ENCODE data around the gene CTDSPL. TPM values are rescaled to one million over a fixed set of nuclear protein-coding genes. Genes with fewer than 3 reads are reported as not detected.

CTDSPL gene
- total and polyA plus RNA-seq, 5 donors from 2014 or later, result 0.08 to 1.7 TPM; not detected in 3

DNA sequence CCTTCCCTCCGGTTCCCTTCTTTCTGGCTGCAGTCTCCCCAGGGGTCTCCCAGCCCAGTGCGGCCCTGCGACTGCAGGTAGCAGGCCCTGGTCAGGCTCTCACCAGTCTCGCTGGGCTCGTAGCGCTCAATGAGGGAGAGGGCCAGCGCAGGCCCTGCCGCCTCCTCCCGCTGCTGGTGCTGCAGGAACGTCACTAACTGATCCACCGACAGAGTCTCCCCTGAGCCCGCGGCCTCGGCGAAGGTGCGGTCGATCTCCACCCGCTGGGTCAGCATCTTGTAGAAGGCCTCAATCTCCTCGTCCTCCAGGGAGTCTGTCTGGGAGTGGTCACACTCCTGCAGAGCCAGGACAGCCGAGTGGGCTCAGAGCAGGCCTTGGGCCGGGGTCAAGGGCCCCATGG lies 149.4 kb downstream of the CTDSPL start:
- peaks cover 0 to 2% (median 0%) of the 10 kb centered on the region in 4 donors for H3K4me1 Mint-ChIP-seq
- Histone ChIP-seq H3K4me1 (ENCODE audit: control insufficient read depth, insufficient read depth, low read length, poor library complexity, severe bottlenecking) (no peaks in the 10 kb centered on the region), H3K4me3 (ENCODE audit: low read depth, low read length) (no peak overlapping the region), H3K27ac (ENCODE audit: insufficient read depth, low read length, poor library complexity, severe bottlenecking) (no peak overlapping the region), H3K36me3 (ENCODE audit: control insufficient read depth, insufficient read depth, low read length) (peaks cover 26% of the 10 kb centered on the region), H3K9me3 (ENCODE audit: control insufficient read depth in 2 of 2, low read length in 2 of 2) (peaks cover 0 to 4% of the 10 kb centered on the region in 2 experiments), H3K27me3 (ENCODE audit: control insufficient read depth, insufficient read depth, low read length) (no peaks in the 10 kb centered on the region)
- peaks cover 0 to 2% (median 0%) of the 10 kb centered on the region in 7 donors for H3K9me3 Mint-ChIP-seq
- H3K4me3 Mint-ChIP-seq, result peak overlapping the region in 1 of 4 donors; percentile 10
- H3K27ac Mint-ChIP-seq, result peak overlapping the region in 1 of 3 donors; percentile 80
- no peaks in the 10 kb centered on the region for H3K27me3 Mint-ChIP-seq
- DNase-seq (no peak), ATAC-seq (ENCODE audit: low read depth in 2 of 2) (no peak)
- peaks cover 23% of the 10 kb centered on the region for H3K36me3 Mint-ChIP-seq

- Histone ChIP-seq H3K9me3 (ENCODE audit: control insufficient read depth in 2 of 2, low read length in 2 of 2) (peaks cover 0 to 10% of the 10 kb centered on the region in 2 experiments), H3K4me1 (ENCODE audit: control insufficient read depth, insufficient read depth, low read length, poor library complexity, severe bottlenecking) (no peaks in the 10 kb centered on the region), H3K27me3 (ENCODE audit: control insufficient read depth, insufficient read depth, low read length) (no peaks in the 10 kb centered on the region), H3K4me3 (ENCODE audit: low read depth, low read length) (no peak overlapping the region), H3K27ac (ENCODE audit: insufficient read depth, low read length, poor library complexity, severe bottlenecking) (no peak overlapping the region), H3K36me3 (ENCODE audit: control insufficient read depth, insufficient read depth, low read length) (peaks cover 51% of the 10 kb centered on the region)
- peaks cover 60% of the 10 kb centered on the region for H3K36me3 Mint-ChIP-seq
- ATAC-seq (ENCODE audit: low read depth in 2 of 2), result no peak
- H3K9me3 Mint-ChIP-seq, result peaks cover 0 to 11% (median 0%) of the 10 kb centered on the region in 7 donors
- H3K27me3 Mint-ChIP-seq, result no peaks in the 10 kb centered on the region
- no peak overlapping the region for H3K27ac Mint-ChIP-seq
- peaks cover 0 to 6% (median 1%) of the 10 kb centered on the region in 4 donors for H3K4me1 Mint-ChIP-seq
- no peak overlapping the region for H3K4me3 Mint-ChIP-seq
- DNase-seq, result no peak
Measured at GRCh38 chr3:38015485-38015884, 153.8 kb downstream of the CTDSPL start.

DNA sequence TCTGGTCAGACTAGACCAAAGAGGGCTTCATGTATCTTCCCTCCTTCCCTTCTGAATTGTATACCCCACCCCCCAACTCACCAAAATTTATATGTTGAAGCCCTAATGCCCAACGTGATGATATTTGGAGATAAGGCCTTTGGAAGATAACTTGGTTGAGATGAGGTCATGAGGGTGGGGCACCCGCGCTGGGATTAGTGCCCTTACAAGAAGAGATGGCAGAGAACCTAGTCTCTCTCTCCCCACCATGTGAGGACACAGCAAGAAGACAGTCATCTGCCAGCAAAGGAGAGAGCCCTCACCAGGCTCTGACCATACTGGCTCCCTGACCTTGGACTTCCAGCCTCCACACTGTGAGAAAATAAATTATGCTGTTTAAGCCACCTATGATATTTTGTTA lies 154.3 kb downstream of the CTDSPL start:
- ATAC-seq (ENCODE audit: low read depth in 2 of 2), result no peak
- DNase-seq, result no peak
- Histone ChIP-seq H3K4me3 (ENCODE audit: low read depth, low read length) (no peak overlapping the region), H3K4me1 (ENCODE audit: control insufficient read depth, insufficient read depth, low read length, poor library complexity, severe bottlenecking) (no peaks in the 10 kb centered on the region), H3K27me3 (ENCODE audit: control insufficient read depth, insufficient read depth, low read length) (no peaks in the 10 kb centered on the region), H3K36me3 (ENCODE audit: control insufficient read depth, insufficient read depth, low read length) (peaks cover 51% of the 10 kb centered on the region), H3K27ac (ENCODE audit: insufficient read depth, low read length, poor library complexity, severe bottlenecking) (no peak overlapping the region), H3K9me3 (ENCODE audit: control insufficient read depth in 2 of 2, low read length in 2 of 2) (peaks cover 0 to 10% of the 10 kb centered on the region in 2 experiments)
- H3K9me3 Mint-ChIP-seq, result peaks cover 0 to 11% (median 0%) of the 10 kb centered on the region in 7 donors
- no peaks in the 10 kb centered on the region for H3K27me3 Mint-ChIP-seq
- H3K4me1 Mint-ChIP-seq, result peaks cover 0 to 8% (median 2%) of the 10 kb centered on the region in 4 donors
- no peak overlapping the region for H3K4me3 Mint-ChIP-seq
- peak overlapping the region in 1 of 3 donors; percentile 48 for H3K27ac Mint-ChIP-seq
- H3K36me3 Mint-ChIP-seq, result peaks cover 60% of the 10 kb centered on the region

- Histone ChIP-seq H3K4me1 (ENCODE audit: control insufficient read depth, insufficient read depth, low read length, poor library complexity, severe bottlenecking) (peaks cover 3% of the 10 kb centered on the region), H3K27ac (ENCODE audit: insufficient read depth, low read length, poor library complexity, severe bottlenecking) (no peak overlapping the region), H3K27me3 (ENCODE audit: control insufficient read depth, insufficient read depth, low read length) (no peaks in the 10 kb centered on the region), H3K36me3 (ENCODE audit: control insufficient read depth, insufficient read depth, low read length) (peaks cover 51% of the 10 kb centered on the region), H3K9me3 (ENCODE audit: control insufficient read depth in 2 of 2, low read length in 2 of 2) (peaks cover 0 to 10% of the 10 kb centered on the region in 2 experiments), H3K4me3 (ENCODE audit: low read depth, low read length) (no peak overlapping the region)
- DNase-seq (no peak), ATAC-seq (ENCODE audit: low read depth in 2 of 2) (no peak)
- Mint-ChIP-seq H3K36me3 (peaks cover 60% of the 10 kb centered on the region), H3K9me3 (peaks cover 0 to 11% (median 0%) of the 10 kb centered on the region in 7 donors), H3K4me3 (no peak overlapping the region), H3K27ac (no peak overlapping the region), H3K4me1 (peaks cover 0 to 12% (median 2%) of the 10 kb centered on the region in 4 donors), H3K27me3 (no peaks in the 10 kb centered on the region)
Measured at GRCh38 chr3:38016410-38016809, 154.7 kb downstream of the CTDSPL start.

GRCh38 chr3:38016847-38017444 lies 155.3 kb downstream of the CTDSPL start:
- ATAC-seq (ENCODE audit: low read depth in 2 of 2) (no peak), DNase-seq (no peak)
- Mint-ChIP-seq H3K9me3 (peaks cover 0 to 11% (median 0%) of the 10 kb centered on the region in 7 donors), H3K27ac (no peak overlapping the region), H3K36me3 (peaks cover 60% of the 10 kb centered on the region), H3K4me3 (no peak overlapping the region), H3K4me1 (peaks cover 0 to 18% (median 2%) of the 10 kb centered on the region in 4 donors), H3K27me3 (no peaks in the 10 kb centered on the region)
- no peaks in the 10 kb centered on the region for H3K27me3 ChIP-seq (ENCODE audit: control insufficient read depth, insufficient read depth, low read length)
- H3K4me3 ChIP-seq (ENCODE audit: low read depth, low read length), result no peak overlapping the region
- peaks cover 4% of the 10 kb centered on the region for H3K4me1 ChIP-seq (ENCODE audit: control insufficient read depth, insufficient read depth, low read length, poor library complexity, severe bottlenecking)
- H3K36me3 ChIP-seq (ENCODE audit: control insufficient read depth, insufficient read depth, low read length), result peaks cover 51% of the 10 kb centered on the region
- peaks cover 0 to 10% of the 10 kb centered on the region in 2 experiments for H3K9me3 ChIP-seq (ENCODE audit: control insufficient read depth in 2 of 2, low read length in 2 of 2)
- H3K27ac ChIP-seq (ENCODE audit: insufficient read depth, low read length, poor library complexity, severe bottlenecking), result no peak overlapping the region

GRCh38 chr3:38017445-38018295 lies 156.0 kb downstream of the CTDSPL start:
- Histone ChIP-seq H3K27me3 (ENCODE audit: control insufficient read depth, insufficient read depth, low read length) (no peaks in the 10 kb centered on the region), H3K27ac (ENCODE audit: insufficient read depth, low read length, poor library complexity, severe bottlenecking) (no peak overlapping the region), H3K36me3 (ENCODE audit: control insufficient read depth, insufficient read depth, low read length) (peaks cover 51% of the 10 kb centered on the region), H3K4me3 (ENCODE audit: low read depth, low read length) (no peak overlapping the region), H3K9me3 (ENCODE audit: control insufficient read depth in 2 of 2, low read length in 2 of 2) (peaks cover 0 to 10% of the 10 kb centered on the region in 2 experiments), H3K4me1 (ENCODE audit: control insufficient read depth, insufficient read depth, low read length, poor library complexity, severe bottlenecking) (peaks cover 8% of the 10 kb centered on the region)
- no peak for DNase-seq
- Mint-ChIP-seq H3K36me3 (peaks cover 60% of the 10 kb centered on the region), H3K9me3 (peaks cover 0 to 11% (median 0%) of the 10 kb centered on the region in 7 donors), H3K27me3 (no peaks in the 10 kb centered on the region), H3K4me1 (peaks cover 0 to 23% (median 2%) of the 10 kb centered on the region in 4 donors), H3K27ac (no peak overlapping the region), H3K4me3 (no peak overlapping the region)
- no peak for ATAC-seq (ENCODE audit: low read depth in 2 of 2)

GRCh38 chr3:38018296-38019266 lies 156.9 kb downstream of the CTDSPL start:
- Mint-ChIP-seq H3K27ac (no peak overlapping the region), H3K36me3 (peaks cover 58% of the 10 kb centered on the region), H3K4me1 (peaks cover 0 to 33% (median 5%) of the 10 kb centered on the region in 4 donors), H3K9me3 (peaks cover 0 to 11% (median 0%) of the 10 kb centered on the region in 7 donors), H3K4me3 (no peak overlapping the region), H3K27me3 (no peaks in the 10 kb centered on the region)
- H3K4me3 ChIP-seq (ENCODE audit: low read depth, low read length), result no peak overlapping the region
- H3K36me3 ChIP-seq (ENCODE audit: control insufficient read depth, insufficient read depth, low read length), result peaks cover 49% of the 10 kb centered on the region
- H3K9me3 ChIP-seq (ENCODE audit: control insufficient read depth in 2 of 2, low read length in 2 of 2), result peaks cover 0 to 10% of the 10 kb centered on the region in 2 experiments
- H3K4me1 ChIP-seq (ENCODE audit: control insufficient read depth, insufficient read depth, low read length, poor library complexity, severe bottlenecking), result peaks cover 17% of the 10 kb centered on the region
- DNase-seq (no peak), ATAC-seq (ENCODE audit: low read depth in 2 of 2) (no peak)
- H3K27ac ChIP-seq (ENCODE audit: insufficient read depth, low read length, poor library complexity, severe bottlenecking), result no peak overlapping the region
- no peaks in the 10 kb centered on the region for H3K27me3 ChIP-seq (ENCODE audit: control insufficient read depth, insufficient read depth, low read length)
